ENCODE results near the gene PRR16.

The PRR16 gene

DNA sequence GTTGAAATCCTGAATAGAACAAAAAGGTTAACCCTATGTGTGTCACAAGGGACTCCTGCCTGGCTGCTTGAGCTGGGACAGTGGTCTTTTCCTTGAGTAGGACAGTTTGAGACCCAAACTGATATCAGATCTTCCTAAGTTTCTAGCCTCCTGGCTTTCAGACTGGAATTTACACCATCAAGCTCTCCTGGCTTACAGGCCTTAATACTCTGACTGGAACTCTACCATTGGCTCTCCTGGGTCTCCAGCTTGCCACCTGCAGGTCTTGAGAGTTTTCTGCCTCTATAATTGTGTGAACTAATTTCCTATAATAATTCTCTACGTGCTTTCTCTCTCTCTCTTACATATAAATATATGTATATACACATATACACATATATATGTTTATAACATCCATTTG lies 112.5 kb downstream of the PRR16 start:
- no peak for DNase-seq (ENCODE audit: low spot score)

DNA sequence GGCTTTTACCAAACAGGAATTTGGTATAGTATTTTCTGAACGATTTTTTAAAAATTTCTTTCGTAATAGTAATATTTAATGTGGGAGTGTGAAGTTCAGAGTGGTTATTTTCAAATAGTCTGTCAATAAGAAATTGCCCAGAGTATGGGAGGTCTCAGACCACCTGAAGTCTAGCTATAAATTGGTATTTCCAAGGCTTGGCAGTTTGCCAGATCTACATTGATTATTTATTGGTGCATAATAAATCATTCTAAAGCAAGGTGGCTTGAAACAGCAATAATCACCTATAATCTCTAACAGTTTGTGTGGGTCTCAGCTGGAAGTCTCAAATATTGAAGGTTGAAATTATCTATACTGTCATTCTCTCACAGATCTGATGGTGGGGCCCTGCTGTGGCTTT lies 118.5 kb downstream of the PRR16 start:
- no peak for DNase-seq (ENCODE audit: low spot score)

DNA sequence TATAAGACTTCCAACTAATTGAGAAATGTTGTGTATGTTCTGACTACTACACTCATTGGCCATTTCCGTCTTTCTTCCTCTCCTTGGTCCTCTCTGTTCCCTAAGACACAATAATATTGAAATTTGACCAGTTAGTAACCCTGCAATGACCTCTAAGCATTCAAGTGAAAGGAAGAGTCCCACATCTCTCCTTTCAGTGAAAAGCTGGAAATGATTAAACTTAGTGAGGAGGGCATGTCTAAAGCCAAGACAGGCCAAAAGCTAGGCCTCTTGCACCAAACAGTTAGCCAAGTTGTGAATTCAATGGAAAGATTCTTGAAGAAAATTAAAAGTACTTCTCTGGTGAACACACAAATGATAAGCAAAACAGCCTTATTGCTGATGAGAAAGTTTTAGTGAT lies 122.5 kb downstream of the PRR16 start:
- DNase-seq (ENCODE audit: low spot score), result no peak

- no peak for DNase-seq (ENCODE audit: low spot score)
Observed at GRCh38 chr5:120591911-120592310, 127.8 kb downstream of the PRR16 start.

- no peak for DNase-seq (ENCODE audit: low spot score)
Observed at GRCh38 chr5:120599576-120599975, 135.5 kb downstream of the PRR16 start.

DNA sequence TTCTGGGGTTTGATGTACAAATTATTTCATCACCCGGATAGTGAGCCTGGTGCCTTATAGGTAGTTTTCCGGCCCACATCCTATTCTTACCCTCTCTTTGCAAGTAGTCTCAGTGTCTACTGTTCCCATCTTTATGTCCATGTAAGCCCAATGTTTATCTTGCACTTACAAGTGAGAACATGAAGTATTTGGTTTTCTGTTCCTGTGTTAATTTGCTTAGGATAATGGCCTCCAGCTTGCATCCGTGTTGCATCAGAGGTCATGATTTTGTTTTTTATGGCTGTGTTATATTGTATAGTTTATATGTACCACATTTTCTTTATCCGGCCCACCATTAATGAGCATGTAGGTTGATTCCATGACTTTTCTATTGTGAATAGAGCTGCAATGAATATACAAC lies 136.5 kb downstream of the PRR16 start:
- no peak for DNase-seq (ENCODE audit: low spot score)

DNA sequence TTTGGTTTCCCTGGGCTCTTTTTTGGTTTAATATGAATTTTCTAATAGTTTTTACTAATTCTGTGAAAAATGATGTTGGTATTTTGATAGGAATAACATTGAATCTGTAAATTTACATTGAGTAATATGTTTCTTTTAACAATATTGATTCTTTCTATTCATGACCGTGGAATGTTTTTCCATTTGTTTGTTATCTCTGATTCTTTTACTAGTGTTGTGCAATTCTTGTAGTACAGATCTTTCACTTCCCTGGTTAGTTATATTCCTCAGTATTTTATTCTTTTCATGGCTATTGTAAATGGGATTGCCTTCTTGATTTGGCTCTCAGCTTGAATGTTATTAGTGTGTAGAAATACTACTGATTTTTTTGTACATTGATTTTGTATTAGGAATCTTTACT lies 137.9 kb downstream of the PRR16 start:
- DNase-seq (ENCODE audit: low spot score), result no peak

- DNase-seq (ENCODE audit: low spot score), result no peak
Observed at GRCh38 chr5:120604884-120605283, 140.8 kb downstream of the PRR16 start.

GRCh38 chr5:120605325-120606079 lies 141.4 kb downstream of the PRR16 start:
- DNase-seq (ENCODE audit: low spot score), result no peak

DNA sequence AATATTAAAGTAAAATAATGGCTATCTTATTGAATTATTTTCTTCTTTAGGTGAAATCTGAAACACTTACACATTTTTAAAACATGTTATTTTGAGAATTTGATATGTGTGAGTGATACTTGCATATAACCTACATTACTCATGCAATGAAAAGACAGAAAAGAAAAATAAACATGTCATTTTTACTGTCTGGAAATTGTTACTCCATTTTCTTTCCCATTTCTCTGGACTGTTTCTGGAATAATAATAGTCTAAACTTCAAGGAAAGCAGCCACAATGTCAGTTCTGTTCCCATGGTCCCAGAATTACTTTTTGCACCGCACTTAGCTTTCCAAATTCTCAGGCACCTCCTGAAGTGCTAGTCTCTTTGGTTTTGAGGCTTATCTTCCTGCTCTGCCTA lies 145.5 kb downstream of the PRR16 start:
- no peak for DNase-seq (ENCODE audit: low spot score)

DNA sequence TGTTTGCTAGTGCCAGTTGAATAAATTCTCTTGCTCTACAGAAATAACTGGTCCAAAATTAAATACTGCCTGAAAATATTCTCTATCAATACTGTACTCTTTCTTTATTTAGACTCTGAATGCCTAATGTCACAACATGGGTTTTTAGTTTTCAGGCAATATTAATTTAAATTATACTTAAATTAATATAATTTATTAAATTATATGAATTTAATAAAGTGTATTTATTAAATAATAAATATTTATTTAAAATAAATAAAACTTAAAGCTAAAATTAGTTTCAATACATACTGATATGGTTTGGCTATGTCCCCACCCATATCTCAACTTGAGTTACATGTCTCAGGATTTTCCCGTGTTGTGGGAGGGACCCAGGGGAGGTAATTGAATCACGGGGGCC lies 146.0 kb downstream of the PRR16 start:
- no peak for DNase-seq (ENCODE audit: low spot score)

DNA sequence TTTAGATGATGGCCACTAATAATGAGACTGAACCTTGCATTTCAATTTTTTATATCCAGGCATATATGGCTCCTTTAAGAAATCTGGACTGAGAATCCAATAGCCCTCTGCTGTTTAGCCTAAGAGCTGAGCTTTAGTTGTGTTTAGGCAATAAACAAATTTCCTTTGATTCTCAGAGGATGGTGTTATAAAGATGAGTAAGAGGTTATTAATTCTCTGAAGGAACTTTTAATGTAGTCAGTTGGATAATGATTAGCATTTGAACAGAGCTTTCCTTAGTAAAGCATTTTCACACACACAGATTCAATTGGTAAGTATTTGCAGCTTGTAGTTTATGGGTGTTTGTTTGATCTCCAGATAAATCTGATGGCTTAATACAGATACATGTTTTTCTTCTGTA lies 149.6 kb downstream of the PRR16 start:
- no peak for DNase-seq (ENCODE audit: low spot score)

DNA sequence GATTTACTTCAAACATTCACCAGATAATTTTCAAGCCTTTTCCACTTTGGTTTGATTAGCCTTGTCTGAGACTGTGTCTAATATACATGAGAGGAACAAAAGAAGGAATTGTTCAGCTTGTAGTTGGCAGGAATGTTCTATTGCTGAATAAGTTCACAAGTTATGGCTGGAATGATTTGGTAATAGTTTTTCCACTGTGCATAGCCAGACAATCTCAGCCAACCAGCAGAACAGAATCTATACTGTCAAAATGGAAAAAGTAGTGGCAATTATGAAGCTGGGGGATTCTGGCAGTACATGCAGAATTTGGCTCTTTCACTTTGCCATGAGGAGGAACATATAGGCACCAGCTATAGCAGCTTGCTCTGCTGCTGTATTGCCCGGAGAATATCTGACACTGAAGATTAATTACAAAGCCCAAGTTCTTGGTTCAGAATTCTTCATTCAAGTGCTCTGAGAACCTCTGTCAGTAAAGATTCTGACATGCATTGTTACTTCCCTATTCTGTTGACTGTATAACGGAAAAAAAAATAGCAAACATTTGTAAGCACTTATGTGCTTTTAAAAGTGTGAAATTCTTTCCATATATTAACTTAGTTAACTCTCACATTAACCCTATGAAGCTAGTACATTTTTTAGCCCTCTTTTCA lies 150.6 kb downstream of the PRR16 start:
- no peak for DNase-seq (ENCODE audit: low spot score)

DNA sequence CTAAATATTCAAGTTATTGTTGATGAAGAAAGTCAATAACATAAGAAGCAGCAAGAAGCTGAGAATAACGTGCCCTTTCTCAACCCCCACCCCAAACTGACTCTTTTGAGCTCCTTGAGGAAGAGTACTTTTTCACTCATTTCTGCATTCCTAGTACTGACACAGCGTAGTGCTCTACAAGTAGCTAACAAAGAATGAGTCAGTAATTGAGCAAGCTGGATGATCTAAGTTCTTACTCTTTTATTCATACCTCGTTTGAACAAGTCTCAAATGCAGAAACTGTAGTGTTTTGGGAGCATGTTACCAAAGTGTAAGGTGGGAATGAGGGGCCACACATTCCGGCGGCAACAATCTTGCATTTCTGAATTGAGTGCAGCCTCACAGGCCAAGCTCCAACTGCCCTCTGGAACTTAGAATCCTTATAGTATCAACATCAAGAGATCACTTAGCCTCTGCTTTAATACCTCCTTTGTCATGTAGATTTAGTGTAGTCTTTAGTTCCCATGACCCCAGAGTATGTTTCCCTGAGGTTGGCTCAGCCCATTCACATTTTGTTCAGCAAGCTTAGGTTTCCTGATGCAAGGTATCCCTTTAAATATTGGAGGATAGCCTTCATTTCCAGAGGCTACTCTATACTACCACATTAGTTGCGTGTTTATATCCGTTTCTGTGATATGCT lies 152.0 kb downstream of the PRR16 start:
- DNase-seq (ENCODE audit: low spot score), result no peak

DNA sequence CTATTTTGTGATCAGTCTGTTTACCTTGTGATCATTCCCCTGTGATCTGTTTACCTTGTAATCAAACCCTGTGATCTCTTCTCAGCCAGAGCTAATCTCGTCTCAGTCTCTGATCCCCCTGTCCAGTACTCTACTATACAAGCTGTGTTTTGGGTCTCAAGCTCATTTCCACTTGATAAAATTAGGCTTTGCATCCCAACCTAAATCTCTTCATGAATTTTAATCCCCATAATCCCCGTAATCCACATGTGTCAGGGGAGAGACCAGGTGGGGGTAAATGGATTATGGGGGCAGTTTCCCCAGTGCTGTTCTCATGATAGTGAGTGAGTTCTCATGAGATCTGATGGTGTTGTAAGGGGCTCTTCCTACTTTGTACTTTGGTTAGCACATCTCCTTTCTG lies 157.2 kb downstream of the PRR16 start:
- DNase-seq (ENCODE audit: low spot score), result no peak

DNA sequence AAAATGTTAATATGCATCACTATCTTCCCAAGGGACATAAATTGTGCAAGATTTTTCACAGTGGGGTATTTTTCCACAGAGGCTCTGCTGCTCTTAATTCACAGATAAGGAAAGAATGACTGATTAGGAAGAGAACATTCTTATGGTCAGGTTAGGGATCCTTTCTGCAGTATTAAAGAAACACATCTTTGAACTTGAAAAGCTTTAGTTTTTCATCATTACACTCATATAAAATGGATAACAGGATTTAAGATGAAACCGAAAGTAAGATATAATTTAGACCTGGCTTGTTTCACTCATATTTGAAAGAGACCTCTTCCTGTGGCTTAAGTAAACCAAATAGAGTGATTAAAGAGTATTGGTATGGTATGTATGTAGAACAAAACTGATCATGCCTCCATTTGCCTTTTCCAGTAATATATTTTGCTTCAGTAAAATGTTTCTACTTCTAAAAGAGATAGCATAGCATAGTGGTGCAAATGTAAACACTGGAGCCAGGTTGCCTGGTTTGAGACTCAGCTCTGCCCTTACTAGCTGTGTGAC lies 160.0 kb downstream of the PRR16 start:
- no peak for DNase-seq (ENCODE audit: low spot score)

DNA sequence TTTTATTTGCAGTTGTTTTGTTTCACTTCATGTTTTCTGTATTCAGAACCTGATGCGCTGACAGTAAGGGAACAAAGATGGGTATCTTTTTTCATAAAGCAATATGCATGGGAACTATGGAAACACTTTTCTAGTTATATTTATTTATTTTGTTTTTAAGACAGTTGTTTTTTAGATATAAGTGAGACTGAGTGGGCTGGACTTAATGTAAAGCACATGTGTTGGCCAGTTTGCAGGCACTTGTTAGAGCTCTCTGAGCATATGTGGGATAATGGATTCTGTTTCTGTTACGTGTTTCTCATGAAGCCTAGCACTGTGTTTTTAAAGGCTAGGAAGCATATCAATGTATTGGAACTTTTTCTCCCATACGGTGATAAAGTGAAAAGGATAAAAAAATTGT lies 164.1 kb downstream of the PRR16 start:
- DNase-seq (ENCODE audit: low spot score), result no peak

GRCh38 chr5:120630550-120630949 lies 166.4 kb downstream of the PRR16 start:
- DNase-seq (ENCODE audit: low spot score), result no peak

DNA sequence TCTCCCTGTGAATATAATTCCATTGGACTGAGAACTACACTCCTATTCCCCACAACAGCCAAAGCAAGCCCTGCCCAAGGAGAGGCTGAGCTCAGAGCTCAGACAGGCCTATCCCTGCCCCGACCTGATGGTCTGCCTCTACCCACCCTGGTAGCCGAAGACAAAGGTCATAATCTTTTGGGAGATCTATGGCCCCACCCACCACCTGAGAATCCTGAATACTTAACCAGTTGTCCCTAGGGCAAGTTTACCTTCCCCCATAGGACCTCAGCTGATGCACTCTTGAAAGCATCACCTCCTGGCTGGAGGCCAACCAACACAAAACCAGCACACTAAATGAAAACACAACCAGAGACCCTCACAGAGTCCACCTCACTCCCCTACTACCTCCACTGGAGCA lies 167.5 kb downstream of the PRR16 start:
- no peak for DNase-seq (ENCODE audit: low spot score)

- DNase-seq (ENCODE audit: low spot score), result no peak
Observed at GRCh38 chr5:120632430-120632829, 168.3 kb downstream of the PRR16 start.

DNA sequence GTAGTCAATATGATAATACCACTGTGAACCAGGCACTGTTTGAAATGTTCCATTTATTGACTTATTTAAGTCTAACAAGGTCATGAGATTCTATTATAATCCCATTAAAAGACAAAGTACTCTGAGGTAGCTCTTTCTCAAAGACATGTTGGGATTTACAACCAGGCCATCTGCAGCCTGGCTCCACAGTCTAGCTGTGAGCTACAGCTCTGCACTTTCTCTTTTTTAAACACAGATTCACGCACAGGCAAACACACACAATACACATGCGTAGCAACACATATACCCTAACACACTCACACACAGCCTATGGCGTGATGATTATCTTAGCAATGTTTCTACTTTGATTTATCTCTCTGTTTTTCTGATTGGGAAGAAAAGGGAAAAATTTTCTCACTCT lies 174.3 kb downstream of the PRR16 start:
- no peak for DNase-seq (ENCODE audit: low spot score)

GRCh38 chr5:120640778-120641177 lies 176.7 kb downstream of the PRR16 start:
- DNase-seq (ENCODE audit: low spot score), result no peak

DNA sequence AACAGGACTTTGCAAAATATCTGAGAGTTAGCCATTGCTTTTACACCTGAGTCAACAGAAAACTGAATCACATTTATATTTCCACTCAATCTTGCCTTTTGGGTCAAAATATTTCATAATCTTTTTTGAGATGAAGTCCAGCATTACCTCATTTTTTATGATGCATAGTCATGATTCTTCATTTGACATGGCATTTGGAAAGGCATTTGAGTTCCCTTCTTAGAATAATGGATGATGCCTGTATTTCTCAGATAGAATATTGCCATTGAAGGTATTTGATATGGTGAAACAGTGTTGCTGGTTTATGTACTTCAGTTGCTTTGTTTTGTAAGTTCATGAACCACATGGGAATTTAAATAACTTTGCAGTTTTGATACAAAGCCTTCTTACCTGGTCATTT lies 180.4 kb downstream of the PRR16 start:
- no peak for DNase-seq (ENCODE audit: low spot score)

Data from activated CD4-positive, alpha-beta T cell treated with anti-CD3 and anti-CD28 coated beads, Interleukin-2, Interleukin-4, amounts not matched to agents 100 ng/mL and 50 ng/mL, durations not matched to agents 16 hours and 8 hours (primary cell).